ENCODE data around the gene METAP2. TPM values are rescaled to one million over a fixed set of nuclear protein-coding genes. Genes with fewer than 3 reads are reported as not detected.

METAP2 gene
- total RNA-seq, 4 donors from 2014 or later: 25.1 to 106 (median 30.0) TPM

DNA sequence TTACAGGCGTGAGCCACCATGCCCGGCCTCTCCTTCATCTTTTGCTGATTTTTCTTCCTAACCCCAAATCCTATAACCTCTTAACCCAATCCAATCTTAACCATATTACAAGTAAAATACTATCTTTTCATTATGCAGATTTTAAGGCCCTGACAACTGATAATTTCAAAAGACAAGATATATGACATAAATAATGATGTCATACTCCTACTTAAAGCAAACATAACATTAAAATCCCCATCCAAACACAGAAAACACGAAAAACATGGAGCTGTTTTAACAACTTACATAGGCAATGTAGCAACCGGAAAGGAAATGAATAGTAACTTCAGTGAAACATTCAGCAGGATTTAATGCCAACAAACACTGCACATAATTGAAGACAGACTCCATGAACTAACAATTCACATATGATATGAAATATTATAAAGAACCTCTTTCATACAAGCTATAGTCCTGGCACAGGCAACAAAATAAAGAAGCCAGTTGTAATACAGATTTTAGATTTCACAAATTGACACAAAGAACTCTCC is 55.8 kb downstream of the METAP2 start:
- no peak overlapping the region for H3K27ac ChIP-seq
- no peak for DNase-seq
- H3K4me3 ChIP-seq: no peak overlapping the region
- no peak for TF ChIP-seq POLR2A (IDR thresholded peaks at IDR 0.05)
- TF ChIP-seq CTCF (IDR thresholded peaks at IDR 0.05): no peak
- H3K4me1 ChIP-seq: no peaks in the 10 kb centered on the region
- no peaks in the 10 kb centered on the region for H3K9me3 ChIP-seq
- H3K36me3 ChIP-seq: no peaks in the 10 kb centered on the region
- no peaks in the 10 kb centered on the region for H3K27me3 ChIP-seq

- H3K27me3 ChIP-seq: no peaks in the 10 kb centered on the region
- no peak overlapping the region for H3K4me3 ChIP-seq
- no peaks in the 10 kb centered on the region for H3K36me3 ChIP-seq
- TF ChIP-seq POLR2A (IDR thresholded peaks at IDR 0.05): no peak
- H3K27ac ChIP-seq: no peak overlapping the region
- no peak for DNase-seq
- H3K9me3 ChIP-seq: no peaks in the 10 kb centered on the region
- H3K4me1 ChIP-seq: no peaks in the 10 kb centered on the region
Measured at GRCh38 chr12:95532851-95533250, 58.9 kb downstream of the METAP2 start.

DNA sequence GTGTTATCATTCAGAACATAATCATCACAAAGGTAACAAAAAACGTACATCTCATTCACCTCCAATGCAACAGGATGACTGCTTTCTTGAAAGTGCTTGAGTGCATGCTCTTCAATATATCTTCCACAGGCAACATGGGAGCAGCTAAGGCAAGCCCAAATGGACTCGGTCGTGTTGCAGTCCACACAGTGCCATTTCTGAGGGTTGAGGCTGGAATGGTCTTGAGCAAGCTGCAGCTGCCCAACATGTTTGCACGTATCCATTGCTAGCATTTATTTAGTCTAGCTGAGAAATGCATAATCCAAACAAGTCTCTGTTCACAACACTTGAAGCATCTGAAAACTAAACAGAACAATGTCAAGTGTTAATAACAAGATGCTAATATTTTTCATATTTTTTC is 60.0 kb downstream of the METAP2 start:
- DNase-seq: no peak
- Histone ChIP-seq H3K4me1 (no peaks in the 10 kb centered on the region), H3K9me3 (no peaks in the 10 kb centered on the region), H3K36me3 (no peaks in the 10 kb centered on the region), H3K27ac (no peak overlapping the region), H3K4me3 (no peak overlapping the region), H3K27me3 (no peaks in the 10 kb centered on the region)
- TF ChIP-seq POLR2A (IDR thresholded peaks at IDR 0.05) (no peak), CTCF (IDR thresholded peaks at IDR 0.05) (no peak)

GRCh38 chr12:95538006-95538405 is 64.1 kb downstream of the METAP2 start:
- no peaks in the 10 kb centered on the region for H3K27me3 ChIP-seq
- no peaks in the 10 kb centered on the region for H3K9me3 ChIP-seq
- TF ChIP-seq CTCF (IDR thresholded peaks at IDR 0.05) (no peak), POLR2A (IDR thresholded peaks at IDR 0.05) (no peak)
- no peaks in the 10 kb centered on the region for H3K36me3 ChIP-seq
- no peak overlapping the region for H3K27ac ChIP-seq
- DNase-seq: no peak
- H3K4me1 ChIP-seq: no peaks in the 10 kb centered on the region
- no peak overlapping the region for H3K4me3 ChIP-seq

- H3K27ac ChIP-seq: no peak overlapping the region
- TF ChIP-seq CTCF (IDR thresholded peaks at IDR 0.05) (no peak), POLR2A (IDR thresholded peaks at IDR 0.05) (no peak)
- H3K27me3 ChIP-seq: no peaks in the 10 kb centered on the region
- no peaks in the 10 kb centered on the region for H3K9me3 ChIP-seq
- no peaks in the 10 kb centered on the region for H3K4me1 ChIP-seq
- no peaks in the 10 kb centered on the region for H3K36me3 ChIP-seq
- no peak for DNase-seq
- no peak overlapping the region for H3K4me3 ChIP-seq
Measured at GRCh38 chr12:95538656-95539055, 64.7 kb downstream of the METAP2 start.

DNA sequence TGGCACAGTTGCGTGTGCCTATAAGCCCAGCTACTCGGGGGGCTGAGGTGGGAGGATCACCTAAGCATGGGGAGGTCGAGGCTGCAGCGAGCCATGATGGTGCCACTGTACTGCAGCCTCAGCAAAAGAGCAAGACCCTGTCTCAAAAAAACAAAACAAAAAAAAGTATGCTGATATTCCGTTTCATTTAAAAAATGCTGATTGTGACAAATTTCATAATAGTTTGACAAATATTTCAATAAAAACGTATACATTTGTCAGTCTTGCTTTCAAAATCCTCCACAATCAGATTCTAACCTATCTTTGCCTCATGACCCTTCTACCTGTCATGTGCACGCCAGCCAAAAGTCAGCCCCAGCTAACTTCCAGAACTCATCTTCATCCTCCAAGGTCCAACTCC is 67.5 kb downstream of the METAP2 start:
- Histone ChIP-seq H3K4me1 (no peaks in the 10 kb centered on the region), H3K27me3 (no peaks in the 10 kb centered on the region), H3K27ac (no peak overlapping the region), H3K36me3 (no peaks in the 10 kb centered on the region), H3K4me3 (no peak overlapping the region), H3K9me3 (no peaks in the 10 kb centered on the region)
- no peak for DNase-seq
- TF ChIP-seq POLR2A (IDR thresholded peaks at IDR 0.05) (no peak), CTCF (IDR thresholded peaks at IDR 0.05) (no peak)

Measured in Peyer's patch (tissue), 4 donors.